Neural crest cell (in vitro differentiated cells): Measurements from ENCODE around the gene B4GALT5. TPM values are rescaled to one million over a fixed set of nuclear protein-coding genes. Genes with fewer than 3 reads are reported as not detected.

Experiments
- DNase-seq: peaks from one replicate; pipeline ENCODE4 v3.0.0; 2021; ENCODE audit warnings: low read depth, mixed read lengths, low spot score
- H3K27ac Mint-ChIP-seq: one replicate; pipeline ENCODE4 v1.8.0; 2021; ENCODE audit warnings: mild to moderate bottlenecking, mixed read lengths; ENCODE audit not compliant: unreplicated experiment
- H3K27me3 Mint-ChIP-seq: 2 replicates; pipeline ENCODE4 v1.8.0; 2021; ENCODE audit warnings: low read depth, mild to moderate bottlenecking, mixed read lengths
- H3K36me3 Mint-ChIP-seq: 2 replicates; pipeline ENCODE4 v1.8.0; 2021; ENCODE audit warnings: low read depth, mild to moderate bottlenecking, mixed read lengths
- H3K4me1 Mint-ChIP-seq: 2 replicates; pipeline ENCODE4 v1.8.0; 2021; ENCODE audit warnings: mixed read lengths
- H3K4me3 Mint-ChIP-seq: one replicate; pipeline ENCODE4 v1.8.0; 2021; ENCODE audit warnings: mild to moderate bottlenecking, mixed read lengths
- H3K9me3 Mint-ChIP-seq: 2 replicates; pipeline ENCODE4 v1.8.0; 2021; ENCODE audit warnings: mixed read lengths
- total RNA-seq: library from RNA; stranded (reverse); gene quantifications from 2 replicates; pipeline ENCODE4 v1.2.1, GENCODE V29; 2021
- TF ChIP-seq, protein P1 (sequence below): fragments of 200-600 bp; sonication (generic); conservative IDR thresholded peaks from 2 replicates; pipeline ENCODE4 v1.5.0; 2021; ENCODE audit warnings: antibody characterized with exemption, mild to moderate bottlenecking

Gene B4GALT5
- total RNA-seq, 1 donor from 2014 or later, result 49.0 TPM

DNA sequence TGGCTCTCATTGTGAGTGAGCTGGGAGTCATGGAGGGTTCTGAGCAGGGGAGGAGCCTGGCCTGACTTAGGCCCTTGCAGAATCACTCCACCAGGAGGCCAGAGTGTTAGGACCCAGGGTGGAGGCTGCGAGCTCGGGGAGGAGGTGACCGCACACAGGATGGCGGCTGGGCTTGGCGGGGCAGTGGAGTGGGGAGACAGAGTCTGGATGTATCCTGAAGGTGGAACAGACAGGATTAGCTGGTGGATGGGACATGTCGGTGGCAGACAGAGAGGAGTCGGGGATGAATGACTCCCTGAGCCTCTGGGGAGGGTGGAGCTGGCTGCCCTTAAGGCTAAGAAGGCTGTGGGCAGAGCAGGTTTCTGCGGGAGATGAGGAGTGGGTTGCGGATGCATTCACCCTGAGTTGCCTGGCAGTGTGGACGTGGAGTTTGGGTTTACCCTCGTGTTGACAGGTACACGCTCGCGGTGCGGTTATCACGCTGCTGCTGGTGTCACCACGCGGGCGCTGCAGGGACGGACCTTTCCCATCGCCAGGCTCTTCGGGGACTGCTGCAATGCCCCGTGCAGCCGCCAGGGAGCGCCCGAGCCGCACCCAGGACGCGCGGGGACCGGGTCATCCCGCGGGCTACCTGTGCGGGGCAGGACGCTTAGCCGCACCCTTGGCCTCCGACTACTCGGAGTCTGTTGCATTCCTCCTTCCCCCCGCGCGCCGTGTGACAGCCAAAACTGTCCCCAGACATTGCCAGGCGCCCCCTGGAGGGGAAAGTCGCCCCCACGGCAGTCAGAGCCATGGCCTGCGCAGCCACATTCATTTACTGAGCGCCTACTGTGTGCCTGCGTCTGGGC, 102.8 kb downstream of the B4GALT5 start:
- peak overlapping the region; percentile 23 for H3K27ac Mint-ChIP-seq
- peaks cover 11% of the 10 kb centered on the region for H3K4me1 Mint-ChIP-seq
- peak; percentile 92 for DNase-seq
- H3K36me3 Mint-ChIP-seq, result no peaks in the 10 kb centered on the region
- no peaks in the 10 kb centered on the region for H3K9me3 Mint-ChIP-seq
- peaks cover 8% of the 10 kb centered on the region for H3K27me3 Mint-ChIP-seq
- peak overlapping the region; percentile 74 for H3K4me3 Mint-ChIP-seq
- TF ChIP-seq, protein P1, sequence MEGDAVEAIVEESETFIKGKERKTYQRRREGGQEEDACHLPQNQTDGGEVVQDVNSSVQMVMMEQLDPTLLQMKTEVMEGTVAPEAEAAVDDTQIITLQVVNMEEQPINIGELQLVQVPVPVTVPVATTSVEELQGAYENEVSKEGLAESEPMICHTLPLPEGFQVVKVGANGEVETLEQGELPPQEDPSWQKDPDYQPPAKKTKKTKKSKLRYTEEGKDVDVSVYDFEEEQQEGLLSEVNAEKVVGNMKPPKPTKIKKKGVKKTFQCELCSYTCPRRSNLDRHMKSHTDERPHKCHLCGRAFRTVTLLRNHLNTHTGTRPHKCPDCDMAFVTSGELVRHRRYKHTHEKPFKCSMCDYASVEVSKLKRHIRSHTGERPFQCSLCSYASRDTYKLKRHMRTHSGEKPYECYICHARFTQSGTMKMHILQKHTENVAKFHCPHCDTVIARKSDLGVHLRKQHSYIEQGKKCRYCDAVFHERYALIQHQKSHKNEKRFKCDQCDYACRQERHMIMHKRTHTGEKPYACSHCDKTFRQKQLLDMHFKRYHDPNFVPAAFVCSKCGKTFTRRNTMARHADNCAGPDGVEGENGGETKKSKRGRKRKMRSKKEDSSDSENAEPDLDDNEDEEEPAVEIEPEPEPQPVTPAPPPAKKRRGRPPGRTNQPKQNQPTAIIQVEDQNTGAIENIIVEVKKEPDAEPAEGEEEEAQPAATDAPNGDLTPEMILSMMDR, result peak; percentile 95

DNA sequence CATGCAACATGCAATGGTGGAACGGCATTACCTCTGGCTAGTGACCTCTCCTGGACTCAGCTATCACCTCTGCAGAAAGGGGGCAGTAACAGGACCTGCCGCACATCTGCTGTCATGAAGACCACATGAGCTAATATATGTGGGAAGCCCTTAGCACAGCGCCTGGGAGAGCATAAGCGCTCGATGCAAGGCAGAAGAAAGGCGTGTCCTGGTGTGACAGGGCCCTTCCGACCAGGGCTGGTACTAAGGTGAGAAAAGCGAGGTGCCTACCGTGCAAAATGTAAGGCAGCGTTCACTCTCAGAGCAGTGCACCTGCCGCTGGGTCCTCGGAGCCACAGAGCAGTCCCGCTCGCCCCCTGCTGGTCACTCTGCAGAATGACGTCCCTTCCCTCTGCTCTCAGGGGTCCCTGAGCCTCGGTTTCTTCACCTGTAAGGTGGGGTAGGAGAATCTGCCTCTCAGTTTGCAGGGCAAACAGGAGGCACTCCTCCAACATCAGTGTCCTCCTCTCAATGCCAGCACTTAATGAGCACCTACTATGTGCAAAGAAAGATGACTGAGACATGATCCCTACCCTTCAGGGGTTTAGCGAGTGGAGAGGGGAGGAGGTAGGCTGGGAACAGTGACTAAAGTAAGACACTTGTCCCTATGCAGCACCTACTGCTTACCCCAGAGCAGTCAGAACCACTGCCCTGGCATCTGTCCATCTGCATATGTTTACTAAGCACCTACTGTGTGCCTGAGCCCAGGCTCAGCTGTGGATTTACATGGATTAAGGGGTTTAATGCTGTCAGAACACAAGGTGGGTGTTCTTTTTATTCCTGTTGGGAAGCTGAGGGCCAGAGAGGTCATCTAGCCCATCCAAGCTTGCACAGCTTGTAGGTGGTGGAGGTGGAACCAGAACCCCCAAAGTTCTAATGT, 104.7 kb downstream of the B4GALT5 start:
- no peaks in the 10 kb centered on the region for H3K36me3 Mint-ChIP-seq
- DNase-seq, result peak; percentile 72
- no peak overlapping the region for H3K27ac Mint-ChIP-seq
- TF ChIP-seq, protein P1, result peak; percentile 98
- H3K4me3 Mint-ChIP-seq, result no peak overlapping the region
- H3K27me3 Mint-ChIP-seq, result peaks cover 8% of the 10 kb centered on the region
- no peaks in the 10 kb centered on the region for H3K9me3 Mint-ChIP-seq
- peaks cover 11% of the 10 kb centered on the region for H3K4me1 Mint-ChIP-seq

DNA sequence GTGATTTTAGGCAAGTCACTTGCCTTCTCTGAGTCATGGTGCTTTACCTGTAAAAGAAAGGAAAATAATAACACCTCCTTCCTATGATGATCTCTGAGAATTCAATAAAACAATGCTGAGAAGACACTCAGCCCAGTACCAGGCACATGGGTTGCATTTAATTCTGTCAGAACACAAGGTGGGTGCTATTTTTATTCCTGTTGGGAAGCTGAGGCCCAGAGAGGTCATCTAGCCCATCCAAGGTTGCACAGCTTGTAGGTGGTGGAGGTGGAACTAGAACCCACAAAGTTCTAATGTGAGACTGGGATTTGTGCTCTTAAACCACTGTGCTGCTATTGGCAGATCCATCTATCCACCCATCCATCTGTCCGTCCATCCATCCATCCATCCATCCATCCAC, 106.1 kb downstream of the B4GALT5 start:
- H3K36me3 Mint-ChIP-seq, result no peaks in the 10 kb centered on the region
- TF ChIP-seq, protein P1, result no peak
- no peaks in the 10 kb centered on the region for H3K9me3 Mint-ChIP-seq
- no peak overlapping the region for H3K27ac Mint-ChIP-seq
- no peak overlapping the region for H3K4me3 Mint-ChIP-seq
- H3K27me3 Mint-ChIP-seq, result peaks cover 8% of the 10 kb centered on the region
- peaks cover 11% of the 10 kb centered on the region for H3K4me1 Mint-ChIP-seq
- DNase-seq, result no peak

DNA sequence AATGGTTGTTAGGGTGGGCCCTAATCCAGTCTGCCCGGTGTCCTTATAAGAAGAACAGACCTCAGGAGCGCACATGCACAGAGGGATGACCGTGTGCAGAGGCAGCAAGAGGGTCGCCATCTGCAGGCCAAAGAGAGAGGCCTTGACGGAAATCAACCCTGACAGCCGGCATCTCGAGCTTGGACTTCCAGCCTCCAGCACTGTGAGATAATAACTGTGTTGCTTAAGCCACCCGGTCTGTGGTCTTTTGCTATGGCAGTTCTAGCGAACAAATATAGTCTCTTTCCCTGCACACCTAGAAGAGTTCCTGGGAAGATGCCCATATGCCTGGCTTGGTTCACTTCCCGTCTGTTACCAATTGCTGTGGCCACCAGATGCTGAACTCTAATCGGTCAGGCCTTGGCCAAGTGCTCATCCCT, 110.5 kb downstream of the B4GALT5 start:
- Mint-ChIP-seq H3K4me1 (no peaks in the 10 kb centered on the region), H3K36me3 (no peaks in the 10 kb centered on the region), H3K27ac (no peak overlapping the region), H3K4me3 (no peak overlapping the region), H3K9me3 (no peaks in the 10 kb centered on the region), H3K27me3 (peaks cover 2% of the 10 kb centered on the region)
- DNase-seq, result no peak
- TF ChIP-seq, protein P1, result peak; percentile 52

DNA sequence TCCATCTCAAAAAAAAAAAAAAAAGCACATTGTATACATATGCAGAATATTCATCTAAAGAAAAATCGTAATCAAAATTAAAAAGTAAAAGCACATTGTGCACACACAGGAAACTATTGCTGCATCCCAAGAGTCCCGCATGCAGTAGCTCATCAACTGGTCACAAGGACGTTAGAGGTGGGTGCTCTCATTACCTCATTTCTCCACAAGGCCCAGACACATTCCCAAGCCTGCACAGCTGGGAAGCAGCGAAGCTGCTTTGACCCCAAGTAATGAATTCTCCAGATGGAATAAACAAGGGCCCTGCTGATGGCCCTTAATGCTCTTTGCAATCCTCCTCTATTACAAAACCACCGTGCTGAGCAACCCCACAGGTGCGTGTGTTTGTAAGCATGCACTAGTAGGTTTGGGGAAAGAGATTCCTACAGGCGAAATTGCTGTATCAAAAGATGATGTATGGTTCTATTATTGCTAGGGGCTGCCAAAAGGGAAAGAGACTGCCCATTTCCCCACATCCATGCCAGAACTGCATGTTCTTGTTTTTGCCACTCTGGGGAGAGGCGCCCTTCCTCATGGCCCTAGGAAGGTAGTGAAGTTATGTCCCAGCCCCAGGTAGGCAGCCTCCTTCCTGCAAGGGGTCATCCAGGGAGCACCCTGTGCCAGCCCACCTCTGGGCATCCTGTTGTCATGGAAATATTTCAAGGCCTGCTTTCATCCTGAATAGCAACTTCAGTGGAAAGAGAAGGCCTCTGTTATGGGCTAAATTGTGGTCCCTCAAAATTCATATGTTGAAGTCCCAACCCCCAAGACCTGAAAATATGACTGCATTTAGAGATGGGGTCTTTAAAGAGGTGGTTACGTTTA, 111.1 kb downstream of the B4GALT5 start:
- TF ChIP-seq, protein P1, result no peak
- Mint-ChIP-seq H3K4me1 (no peaks in the 10 kb centered on the region), H3K27me3 (no peaks in the 10 kb centered on the region), H3K27ac (no peak overlapping the region), H3K9me3 (no peaks in the 10 kb centered on the region), H3K4me3 (no peak overlapping the region), H3K36me3 (no peaks in the 10 kb centered on the region)
- no peak for DNase-seq
